Rectal smooth muscle tissue (tissue), 1 donor: ENCODE results near the gene CENPVL1.

Source experiments
- H3K27ac ChIP-seq: one replicate; pipeline ENCODE4 v1.7.0; 2013; ENCODE audit warnings: low read depth, low read length, inconsistent platforms
- H3K27me3 ChIP-seq: one replicate; pipeline ENCODE4 v1.7.0; 2013; ENCODE audit warnings: low read length; ENCODE audit not compliant: control insufficient read depth, insufficient read depth
- H3K36me3 ChIP-seq: one replicate; pipeline ENCODE4 v1.7.0; 2013; ENCODE audit warnings: low read length; ENCODE audit not compliant: control insufficient read depth, insufficient read depth
- H3K4me1 ChIP-seq: one replicate; pipeline ENCODE4 v1.7.0; 2013; ENCODE audit warnings: low read length; ENCODE audit not compliant: control insufficient read depth, insufficient read depth
- H3K4me3 ChIP-seq: one replicate; pipeline ENCODE4 v1.7.0; 2013; ENCODE audit warnings: low read length
- H3K9ac ChIP-seq: one replicate; pipeline ENCODE4 v1.7.0; 2013; ENCODE audit warnings: low read length

CENPVL1 gene

GRCh38 chrX:51743179-51743957, 33.1 kb downstream of the CENPVL1 start, which contains the start of gene GSPT2:
Gene GSPT2 (plus strand): TSS chrX:51743442. CDS start chrX:51743627, 185 bp downstream.
- H3K4me3 ChIP-seq = peak within 1 kb of the TSS; percentile 70
- H3K27me3 ChIP-seq = no peaks in the 10 kb centered on the region
- no peaks in the 10 kb centered on the region for H3K36me3 ChIP-seq
- H3K4me1 ChIP-seq = no peaks in the 10 kb centered on the region
- no peak within 1 kb of the TSS for H3K9ac ChIP-seq
- H3K27ac ChIP-seq = peak within 1 kb of the TSS; percentile 11

- Histone ChIP-seq H3K4me1 (no peaks in the 10 kb centered on the region), H3K27me3 (no peaks in the 10 kb centered on the region), H3K4me3 (no peak overlapping the region), H3K27ac (no peak overlapping the region), H3K9ac (no peak overlapping the region), H3K36me3 (no peaks in the 10 kb centered on the region)
These were observed 37.4 kb downstream of the CENPVL1 start for GRCh38 chrX:51747671-51748070.

DNA sequence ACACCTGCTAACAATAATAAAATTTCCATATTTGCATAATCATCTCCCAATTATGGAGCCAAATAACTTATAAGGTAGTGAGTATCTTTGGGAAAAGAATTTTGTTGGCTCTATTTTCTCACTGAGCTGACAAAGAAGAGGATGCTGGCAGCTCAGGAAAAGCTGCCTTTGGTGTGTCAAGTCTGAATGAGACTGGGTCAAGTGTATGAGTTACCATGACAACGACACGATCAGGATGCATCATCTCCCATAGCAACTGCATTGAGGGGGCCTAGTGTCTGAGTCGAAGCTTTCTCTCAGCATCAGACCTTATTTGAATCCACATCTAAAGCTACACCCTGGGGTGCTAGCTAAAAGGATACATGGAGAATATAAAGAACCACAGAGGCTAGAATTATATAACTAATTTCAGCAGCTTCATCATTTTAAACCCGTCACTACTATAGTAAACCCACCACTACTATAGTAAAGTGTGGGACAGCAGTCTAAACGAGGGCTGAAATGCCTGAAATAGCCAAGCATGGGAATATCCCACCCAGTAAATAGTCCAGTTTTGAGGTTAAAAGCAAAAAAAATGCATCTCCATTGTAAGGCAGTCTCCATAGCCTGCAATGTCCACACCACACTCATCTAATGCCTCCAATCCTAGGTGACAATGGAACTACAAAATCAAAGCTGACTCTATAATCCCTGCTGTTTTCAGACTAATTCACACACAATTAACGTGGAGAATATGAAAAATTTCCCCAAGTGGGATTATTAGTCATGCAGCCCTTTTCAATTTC, 48.9 kb downstream of the CENPVL1 start:
- Histone ChIP-seq H3K27me3 (no peaks in the 10 kb centered on the region), H3K36me3 (no peaks in the 10 kb centered on the region), H3K27ac (no peak overlapping the region), H3K9ac (no peak overlapping the region), H3K4me3 (no peak overlapping the region), H3K4me1 (no peaks in the 10 kb centered on the region)

DNA sequence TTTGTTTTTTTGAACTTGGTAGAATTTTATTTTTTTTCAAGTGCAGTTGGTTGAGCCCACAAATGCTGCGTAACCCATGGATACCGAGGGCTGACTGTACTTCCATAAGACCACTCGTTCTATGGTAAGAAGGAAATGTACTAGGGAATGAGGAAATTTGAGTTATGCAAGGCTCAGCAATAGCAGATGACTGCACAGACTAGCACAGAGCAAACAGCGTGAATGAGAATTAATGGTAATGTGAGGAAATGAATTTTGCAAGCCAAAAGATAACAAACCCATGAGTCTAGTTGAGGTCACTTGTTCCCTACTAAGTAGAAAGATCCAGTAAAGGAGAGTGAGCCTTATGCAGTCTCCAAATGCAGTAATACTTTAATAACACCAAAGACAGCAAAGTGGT, 50.3 kb downstream of the CENPVL1 start:
- no peaks in the 10 kb centered on the region for H3K36me3 ChIP-seq
- no peaks in the 10 kb centered on the region for H3K27me3 ChIP-seq
- no peaks in the 10 kb centered on the region for H3K4me1 ChIP-seq
- H3K4me3 ChIP-seq = no peak overlapping the region
- H3K9ac ChIP-seq = no peak overlapping the region
- H3K27ac ChIP-seq = no peak overlapping the region
